ENCODE results near the gene NSRP1. TPM values are rescaled to one million over a fixed set of nuclear protein-coding genes. Genes with fewer than 3 reads are reported as not detected.

Gene NSRP1
- total and polyA plus RNA-seq, 2 donors (not counting 3 experiments of a cell fraction or from before 2014, with no cell fraction given), result 11.2 to 29.1 TPM

DNA sequence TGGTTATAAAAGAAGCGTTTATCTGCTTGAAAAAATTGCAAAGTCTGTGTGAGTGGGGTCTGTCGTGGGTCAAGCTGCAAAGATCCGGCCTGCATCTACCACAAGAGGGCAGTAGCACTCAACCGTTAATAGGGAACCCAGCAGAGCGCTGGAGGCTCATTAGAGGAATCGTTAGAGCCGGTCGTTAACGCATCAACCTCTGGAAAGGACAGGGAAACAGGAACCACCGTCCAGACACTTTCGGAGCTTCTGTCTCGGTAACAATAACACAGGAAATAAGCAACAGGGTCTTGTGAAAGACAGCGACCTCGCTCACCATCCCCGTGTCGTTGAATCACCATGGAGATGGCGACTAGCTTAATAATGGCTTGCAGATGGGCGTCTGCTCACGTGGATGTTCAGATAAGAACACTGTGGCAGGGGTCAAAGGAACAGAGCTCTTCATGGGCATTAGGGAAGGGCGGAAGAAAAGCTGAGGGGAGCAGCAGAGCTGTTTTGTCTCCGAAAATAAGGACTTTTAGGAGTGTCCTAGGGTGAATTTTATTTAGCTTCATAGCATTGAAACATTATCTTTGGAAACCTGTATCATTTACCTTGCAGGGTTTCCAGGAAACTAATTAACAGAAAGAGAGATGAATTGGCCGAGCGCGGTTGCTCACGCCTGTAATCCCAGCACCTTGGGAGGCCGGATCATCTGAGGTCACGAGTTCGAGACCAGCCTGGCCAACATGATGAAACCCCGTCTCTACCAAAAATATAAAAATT, 11.9 kb upstream of the NSRP1 start:
- Histone ChIP-seq H3K27ac (ENCODE audit: insufficient read depth, low read depth, low read length) (no peak overlapping the region), H3K4me3 (replicated peaks in 1 of 3; ENCODE audit: insufficient read depth in 1 of 3, low read depth in 1 of 3, low read length in 3 of 3) (peak overlapping the region in 2 of 3 experiments; percentile 24 to 57), H3K9me3 (replicated peaks; ENCODE audit: control insufficient read depth, insufficient read depth, low read length) (no peaks in the 10 kb centered on the region), H3K4me1 (ENCODE audit: control insufficient read depth, extremely low read depth, insufficient read depth, low read length) (peaks cover 5% of the 10 kb centered on the region), H4K20me1 (replicated peaks; ENCODE audit: control insufficient read depth, extremely low read depth, insufficient read depth, low read length) (no peaks in the 10 kb centered on the region), H2AFZ (ENCODE audit: low read depth, low read length) (peak overlapping the region; percentile 86), H3K36me3 (ENCODE audit: control insufficient read depth in 2 of 2, extremely low read depth in 1 of 2, insufficient read depth in 2 of 2, low read length in 2 of 2) (no peaks in the 10 kb centered on the region), H3K4me2 (ENCODE audit: insufficient read depth, low read length) (peak overlapping the region; percentile 65), H3K9ac (replicated peaks; ENCODE audit: extremely low read depth, insufficient read depth, low read length) (peak overlapping the region; percentile 47), H3K79me2 (ENCODE audit: control insufficient read depth, insufficient read depth, low read length) (no peaks in the 10 kb centered on the region), H3K9me1 (replicated peaks; ENCODE audit: control insufficient read depth, extremely low read depth, insufficient read depth, low read length) (no peaks in the 10 kb centered on the region), H3K27me3 (ENCODE audit: control insufficient read depth in 2 of 2, insufficient read depth in 2 of 2, low read length in 2 of 2) (no peaks in the 10 kb centered on the region)
- dilution Hi-C loops (cut with MboI; ENCODE audit: extremely low pct_ligation_motif_present, low sequenced_read_pairs), result no loop called here
- ChIA-PET CTCF (interaction anchor here (0.6 to 5.6 kb wide), 58 partner anchors 8 to 1972 kb away, joined by 3 to 93 read pairs (median 4); partner anchors contain the start of genes BLMH, CRLF3, GOSR1 and NSRP1), POLR2A (interaction anchor here (0.7 kb wide), 1 partner anchor 340 kb away, joined by 3 read pairs; no protein-coding TSS in a partner anchor)
- peak; percentile 85 for DNase-seq (ENCODE audit: low read depth, low spot score)
- peak; percentile 97 for FAIRE-seq
- no TSS peak for BruUV-seq (replicated peaks)
- TF ChIP-seq POLR2AphosphoS5 (IDR thresholded peaks at IDR 0.05; ENCODE audit: insufficient read depth, low read depth, low read length), result no peak
- TF ChIP-seq JUN (IDR thresholded peaks at IDR 0.05; ENCODE audit: borderline replicate concordance, insufficient read depth, insufficient read length, low read depth), result no peak
- no peak for TF ChIP-seq GATA2 (IDR thresholded peaks at IDR 0.05; ENCODE audit: insufficient read depth, insufficient read length, low read depth, low read length)
- TF ChIP-seq, protein P1, sequence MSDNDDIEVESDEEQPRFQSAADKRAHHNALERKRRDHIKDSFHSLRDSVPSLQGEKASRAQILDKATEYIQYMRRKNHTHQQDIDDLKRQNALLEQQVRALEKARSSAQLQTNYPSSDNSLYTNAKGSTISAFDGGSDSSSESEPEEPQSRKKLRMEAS (IDR thresholded peaks at IDR 0.05; ENCODE audit: insufficient read depth, insufficient read length), result no peak
- TF ChIP-seq FOS (IDR thresholded peaks at IDR 0.05; ENCODE audit: borderline replicate concordance, insufficient read depth, low read length), result no peak
- TF ChIP-seq, protein P2, sequence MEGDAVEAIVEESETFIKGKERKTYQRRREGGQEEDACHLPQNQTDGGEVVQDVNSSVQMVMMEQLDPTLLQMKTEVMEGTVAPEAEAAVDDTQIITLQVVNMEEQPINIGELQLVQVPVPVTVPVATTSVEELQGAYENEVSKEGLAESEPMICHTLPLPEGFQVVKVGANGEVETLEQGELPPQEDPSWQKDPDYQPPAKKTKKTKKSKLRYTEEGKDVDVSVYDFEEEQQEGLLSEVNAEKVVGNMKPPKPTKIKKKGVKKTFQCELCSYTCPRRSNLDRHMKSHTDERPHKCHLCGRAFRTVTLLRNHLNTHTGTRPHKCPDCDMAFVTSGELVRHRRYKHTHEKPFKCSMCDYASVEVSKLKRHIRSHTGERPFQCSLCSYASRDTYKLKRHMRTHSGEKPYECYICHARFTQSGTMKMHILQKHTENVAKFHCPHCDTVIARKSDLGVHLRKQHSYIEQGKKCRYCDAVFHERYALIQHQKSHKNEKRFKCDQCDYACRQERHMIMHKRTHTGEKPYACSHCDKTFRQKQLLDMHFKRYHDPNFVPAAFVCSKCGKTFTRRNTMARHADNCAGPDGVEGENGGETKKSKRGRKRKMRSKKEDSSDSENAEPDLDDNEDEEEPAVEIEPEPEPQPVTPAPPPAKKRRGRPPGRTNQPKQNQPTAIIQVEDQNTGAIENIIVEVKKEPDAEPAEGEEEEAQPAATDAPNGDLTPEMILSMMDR (IDR thresholded peaks at IDR 0.05; ENCODE audit: extremely low read depth in 1 of 2, insufficient read depth in 1 of 2, low read depth in 1 of 2, low read length in 2 of 2), result peak; percentile 88 to 96
- no peak for TF ChIP-seq EZH2 (IDR thresholded peaks at IDR 0.05; ENCODE audit: borderline replicate concordance, low read depth, low read length, severe bottlenecking)
- intact Hi-C loops (cut with micrococcal nuclease), result loop anchor here (1.0 kb wide), 5 partner anchors 12 to 236 kb away; partner anchors contain the start of gene NSRP1

Data from endothelial cell of umbilical vein (primary cell).